HEK293 (cell line): ENCODE data around the gene FRYL.

Experiments used
- ELK4 ChIP-seq: IDR thresholded peaks from 2 replicates; pipeline ENCODE4 v1.6.1; 2011; ENCODE audit warnings: mild to moderate bottlenecking, low read depth, low read length, borderline replicate concordance
- REST ChIP-seq: fragments of 450-650 bp; formaldehyde crosslinking; IDR thresholded peaks from 2 replicates; pipeline ENCODE4 v1.5.1; 2016; ENCODE audit warnings: missing biosample characterization, missing genetic modification characterization
- ZNF184 ChIP-seq: fragments of 450-650 bp; IDR thresholded peaks from 2 replicates; pipeline ENCODE4 v1.5.1; 2018; ENCODE audit warnings: missing biosample characterization, mild to moderate bottlenecking, missing genetic modification characterization
- ZNF274 ChIP-seq, 2 experiments: fragments of 200-500 bp in 1 of 2; fragments of 450-650 bp in 1 of 2; sonication (Bioruptor generic) in 1 of 2; formaldehyde crosslinking in 1 of 2; IDR thresholded peaks; 2 replicates each; pipeline versions ENCODE4 v1.5.1 to v1.6.1; 2014 to 2016; ENCODE audit warnings: borderline replicate concordance in 1 of 2, inconsistent platforms in 1 of 2, low read length in 1 of 2, missing biosample characterization in 1 of 2, missing genetic modification characterization in 1 of 2
- ZNF768 ChIP-seq: fragments of 450-650 bp; formaldehyde crosslinking; IDR thresholded peaks from 2 replicates; pipeline ENCODE4 v1.5.1; 2018; ENCODE audit warnings: missing biosample characterization, mild to moderate bottlenecking, missing genetic modification characterization
- TF ChIP-seq, protein P1 (sequence below): fragments of 450-650 bp; formaldehyde crosslinking; IDR thresholded peaks from 2 replicates; pipeline ENCODE4 v1.5.1; 2016; ENCODE audit warnings: missing biosample characterization, missing genetic modification characterization
- TF ChIP-seq, protein P2 (sequence below): fragments of 450-650 bp; formaldehyde crosslinking; IDR thresholded peaks from 2 replicates; pipeline ENCODE4 v1.5.1; 2016; ENCODE audit warnings: missing biosample characterization, missing genetic modification characterization

GRCh38 chr4:48553720-48554119 lies 226.4 kb downstream of the FRYL start:
- TF ChIP-seq ZNF768, result no peak
- TF ChIP-seq, protein P1, sequence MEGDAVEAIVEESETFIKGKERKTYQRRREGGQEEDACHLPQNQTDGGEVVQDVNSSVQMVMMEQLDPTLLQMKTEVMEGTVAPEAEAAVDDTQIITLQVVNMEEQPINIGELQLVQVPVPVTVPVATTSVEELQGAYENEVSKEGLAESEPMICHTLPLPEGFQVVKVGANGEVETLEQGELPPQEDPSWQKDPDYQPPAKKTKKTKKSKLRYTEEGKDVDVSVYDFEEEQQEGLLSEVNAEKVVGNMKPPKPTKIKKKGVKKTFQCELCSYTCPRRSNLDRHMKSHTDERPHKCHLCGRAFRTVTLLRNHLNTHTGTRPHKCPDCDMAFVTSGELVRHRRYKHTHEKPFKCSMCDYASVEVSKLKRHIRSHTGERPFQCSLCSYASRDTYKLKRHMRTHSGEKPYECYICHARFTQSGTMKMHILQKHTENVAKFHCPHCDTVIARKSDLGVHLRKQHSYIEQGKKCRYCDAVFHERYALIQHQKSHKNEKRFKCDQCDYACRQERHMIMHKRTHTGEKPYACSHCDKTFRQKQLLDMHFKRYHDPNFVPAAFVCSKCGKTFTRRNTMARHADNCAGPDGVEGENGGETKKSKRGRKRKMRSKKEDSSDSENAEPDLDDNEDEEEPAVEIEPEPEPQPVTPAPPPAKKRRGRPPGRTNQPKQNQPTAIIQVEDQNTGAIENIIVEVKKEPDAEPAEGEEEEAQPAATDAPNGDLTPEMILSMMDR (tag by site-specific recombination), result no peak
- TF ChIP-seq ZNF274 (IDR thresholded peaks at IDR 0.05; ENCODE audit: low read length), result no peak
- TF ChIP-seq ZNF274 (tag by site-specific recombination; IDR thresholded peaks at IDR 0.05; ENCODE audit: borderline replicate concordance), result no peak
- no peak for TF ChIP-seq ZNF184
- no peak for TF ChIP-seq REST (tag by site-specific recombination)
- no peak for TF ChIP-seq ELK4
- TF ChIP-seq, protein P2, sequence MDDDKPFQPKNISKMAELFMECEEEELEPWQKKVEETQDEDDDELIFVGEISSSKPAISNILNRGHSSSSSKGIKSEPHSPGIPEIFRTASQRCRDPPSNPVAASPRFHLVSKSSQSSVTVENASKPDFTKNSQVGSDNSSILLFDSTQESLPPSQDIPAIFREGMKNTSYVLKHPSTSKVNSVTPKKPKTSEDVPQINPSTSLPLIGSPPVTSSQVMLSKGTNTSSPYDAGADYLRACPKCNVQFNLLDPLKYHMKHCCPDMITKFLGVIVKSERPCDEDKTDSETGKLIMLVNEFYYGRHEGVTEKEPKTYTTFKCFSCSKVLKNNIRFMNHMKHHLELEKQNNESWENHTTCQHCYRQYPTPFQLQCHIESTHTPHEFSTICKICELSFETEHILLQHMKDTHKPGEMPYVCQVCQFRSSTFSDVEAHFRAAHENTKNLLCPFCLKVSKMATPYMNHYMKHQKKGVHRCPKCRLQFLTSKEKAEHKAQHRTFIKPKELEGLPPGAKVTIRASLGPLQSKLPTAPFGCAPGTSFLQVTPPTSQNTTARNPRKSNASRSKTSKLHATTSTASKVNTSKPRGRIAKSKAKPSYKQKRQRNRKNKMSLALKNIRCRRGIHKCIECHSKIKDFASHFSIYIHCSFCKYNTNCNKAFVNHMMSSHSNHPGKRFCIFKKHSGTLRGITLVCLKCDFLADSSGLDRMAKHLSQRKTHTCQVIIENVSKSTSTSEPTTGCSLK, result no peak
